ENCODE data around the gene LRRTM3. TPM values are rescaled to one million over a fixed set of nuclear protein-coding genes. Genes with fewer than 3 reads are reported as not detected.

LRRTM3 gene
- total RNA-seq = not detected

DNA sequence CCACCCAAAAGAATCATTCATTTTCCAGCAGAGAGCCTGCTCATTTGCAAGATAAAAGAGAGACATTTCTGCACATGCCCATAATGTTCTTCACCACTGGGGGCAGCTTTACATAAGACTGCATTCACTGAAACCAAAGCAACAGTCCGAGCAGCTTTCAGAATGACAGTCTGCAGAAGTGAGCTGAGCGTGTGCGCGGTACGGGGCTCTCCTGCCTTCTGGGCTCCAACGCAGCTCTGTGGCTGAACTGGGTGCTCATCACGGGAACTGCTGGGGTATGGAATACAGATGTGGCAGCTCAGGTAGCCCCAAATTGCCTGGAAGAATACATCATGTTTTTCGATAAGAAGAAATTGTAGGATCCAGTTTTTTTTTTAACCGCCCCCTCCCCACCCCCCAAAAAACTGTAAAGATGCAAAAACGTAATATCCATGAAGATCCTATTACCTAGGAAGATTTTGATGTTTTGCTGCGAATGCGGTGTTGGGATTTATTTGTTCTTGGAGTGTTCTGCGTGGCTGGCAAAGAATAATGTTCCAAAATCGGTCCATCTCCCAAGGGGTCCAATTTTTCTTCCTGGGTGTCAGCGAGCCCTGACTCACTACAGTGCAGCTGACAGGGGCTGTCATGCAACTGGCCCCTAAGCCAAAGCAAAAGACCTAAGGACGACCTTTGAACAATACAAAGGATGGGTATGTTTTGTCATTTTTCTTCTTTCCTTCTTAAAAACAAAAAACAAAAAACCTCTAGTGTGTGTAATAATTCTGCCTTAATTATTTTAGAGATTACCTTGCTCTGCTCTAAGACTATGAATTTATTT, at the start of gene LRRTM3:
TSS of gene LRRTM3 (plus strand) at position 141 of the 820 bp plus-strand sequence.
- intact Hi-C loops (cut with micrococcal nuclease) = no loop called here
- CTCF ChIA-PET = interaction anchor here (1.2 kb wide), 1 partner anchor 98 kb away, joined by 3 read pairs; no protein-coding TSS in a partner anchor
- peak; percentile 28 for DNase-seq

DNA sequence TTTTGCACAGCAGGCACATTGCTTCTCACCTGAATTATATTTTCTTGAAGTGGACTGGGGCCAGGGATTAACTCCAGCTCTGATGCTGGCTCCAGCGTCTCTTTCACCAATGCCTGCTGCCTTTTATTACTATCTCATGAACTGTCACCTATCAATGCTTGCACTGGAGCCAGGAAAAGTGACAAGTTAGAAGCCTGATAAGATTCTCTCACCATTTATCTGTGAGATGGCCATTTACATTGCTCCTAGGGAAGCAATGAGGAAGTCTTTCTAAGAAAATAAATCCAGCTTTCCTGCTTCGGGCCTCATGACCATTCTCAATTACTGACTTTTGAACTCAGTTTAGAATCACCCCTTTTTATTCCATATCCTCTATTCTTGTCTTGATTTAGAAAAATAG, 48.5 kb upstream of the LRRTM3 start:
- POLR2A ChIA-PET = interaction anchor here (0.6 kb wide), 1 partner anchor 70 kb away, joined by 3 read pairs; no protein-coding TSS in a partner anchor
- no peaks in the 10 kb centered on the region for H3K27me3 Mint-ChIP-seq
- no peak overlapping the region for H3K27ac Mint-ChIP-seq
- ATAC-seq (no peak), DNase-seq (no peak)
- H3K36me3 Mint-ChIP-seq (ENCODE audit: low read depth) = no peaks in the 10 kb centered on the region
- no peaks in the 10 kb centered on the region for H3K4me1 Mint-ChIP-seq (ENCODE audit: low read depth)
- intact Hi-C loops (cut with micrococcal nuclease) = no loop called here
- no peaks in the 10 kb centered on the region for H3K9me3 Mint-ChIP-seq
- CTCF ChIA-PET = no interaction called here
- no peak overlapping the region for H3K4me3 Mint-ChIP-seq
- TF ChIP-seq, protein P1, sequence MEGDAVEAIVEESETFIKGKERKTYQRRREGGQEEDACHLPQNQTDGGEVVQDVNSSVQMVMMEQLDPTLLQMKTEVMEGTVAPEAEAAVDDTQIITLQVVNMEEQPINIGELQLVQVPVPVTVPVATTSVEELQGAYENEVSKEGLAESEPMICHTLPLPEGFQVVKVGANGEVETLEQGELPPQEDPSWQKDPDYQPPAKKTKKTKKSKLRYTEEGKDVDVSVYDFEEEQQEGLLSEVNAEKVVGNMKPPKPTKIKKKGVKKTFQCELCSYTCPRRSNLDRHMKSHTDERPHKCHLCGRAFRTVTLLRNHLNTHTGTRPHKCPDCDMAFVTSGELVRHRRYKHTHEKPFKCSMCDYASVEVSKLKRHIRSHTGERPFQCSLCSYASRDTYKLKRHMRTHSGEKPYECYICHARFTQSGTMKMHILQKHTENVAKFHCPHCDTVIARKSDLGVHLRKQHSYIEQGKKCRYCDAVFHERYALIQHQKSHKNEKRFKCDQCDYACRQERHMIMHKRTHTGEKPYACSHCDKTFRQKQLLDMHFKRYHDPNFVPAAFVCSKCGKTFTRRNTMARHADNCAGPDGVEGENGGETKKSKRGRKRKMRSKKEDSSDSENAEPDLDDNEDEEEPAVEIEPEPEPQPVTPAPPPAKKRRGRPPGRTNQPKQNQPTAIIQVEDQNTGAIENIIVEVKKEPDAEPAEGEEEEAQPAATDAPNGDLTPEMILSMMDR (IDR thresholded peaks at IDR 0.05) = no peak

More for the DNA sequence above, at the start of gene LRRTM3:
- POLR2A ChIA-PET = no interaction called here
- Mint-ChIP-seq H3K27ac (no peak within 1 kb of the TSS), H3K4me3 (no peak within 1 kb of the TSS), H3K36me3 (ENCODE audit: low read depth) (no peaks in the 10 kb centered on the region), H3K9me3 (no peaks in the 10 kb centered on the region), H3K4me1 (ENCODE audit: low read depth) (no peaks in the 10 kb centered on the region), H3K27me3 (peaks cover 36% of the 10 kb centered on the region)
- ATAC-seq = peak; percentile 85
- TF ChIP-seq, protein P1 (IDR thresholded peaks at IDR 0.05) = no peak

DNA sequence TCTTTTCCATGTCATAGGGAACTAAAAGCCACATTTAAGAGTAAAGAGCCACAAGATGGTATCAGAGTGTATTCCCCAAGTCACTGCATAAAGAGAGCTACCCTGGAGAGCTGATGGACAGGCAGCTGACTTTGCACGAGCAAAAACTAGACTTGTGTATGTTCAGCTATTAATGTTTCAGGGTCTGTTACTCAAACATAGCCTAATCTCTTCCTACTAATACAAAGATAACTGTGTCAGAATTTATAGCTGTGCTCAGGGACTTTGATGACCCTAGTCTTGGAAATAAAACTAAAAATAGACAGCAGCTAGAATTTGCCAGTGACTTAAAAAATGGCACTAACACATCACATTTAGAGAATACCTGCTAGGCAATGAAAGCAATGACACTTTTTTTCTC, 45.5 kb upstream of the LRRTM3 start:
- ChIA-PET POLR2A (no interaction called here), CTCF (no interaction called here)
- TF ChIP-seq, protein P1 (IDR thresholded peaks at IDR 0.05) = no peak
- Mint-ChIP-seq H3K27ac (no peak overlapping the region), H3K9me3 (no peaks in the 10 kb centered on the region), H3K36me3 (ENCODE audit: low read depth) (no peaks in the 10 kb centered on the region), H3K4me3 (no peak overlapping the region), H3K4me1 (ENCODE audit: low read depth) (no peaks in the 10 kb centered on the region), H3K27me3 (no peaks in the 10 kb centered on the region)
- DNase-seq = no peak
- no peak for ATAC-seq
- intact Hi-C loops (cut with micrococcal nuclease) = no loop called here

DNA sequence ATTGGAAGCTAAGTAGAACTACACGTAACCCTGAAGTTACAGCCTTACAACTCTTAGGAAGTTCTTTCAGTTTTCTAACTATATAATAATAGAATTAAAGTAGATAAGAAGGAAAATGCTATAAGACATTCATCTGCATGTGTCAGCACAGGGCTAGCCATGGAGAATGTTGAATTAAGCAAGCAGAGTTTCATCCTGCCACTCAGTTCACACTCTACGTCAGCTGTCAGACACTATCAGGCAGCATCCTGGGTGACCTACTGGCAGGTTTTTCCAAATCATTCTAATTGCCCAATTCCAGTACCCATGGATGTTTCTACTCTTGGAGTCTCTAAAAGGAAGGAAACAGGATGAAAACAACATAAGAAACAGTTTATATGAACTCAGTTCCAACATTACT, 45.0 kb upstream of the LRRTM3 start:
- ATAC-seq = no peak
- POLR2A ChIA-PET = no interaction called here
- DNase-seq = no peak
- no peaks in the 10 kb centered on the region for H3K36me3 Mint-ChIP-seq (ENCODE audit: low read depth)
- TF ChIP-seq, protein P1 (IDR thresholded peaks at IDR 0.05) = no peak
- no peaks in the 10 kb centered on the region for H3K4me1 Mint-ChIP-seq (ENCODE audit: low read depth)
- CTCF ChIA-PET = no interaction called here
- H3K27ac Mint-ChIP-seq = no peak overlapping the region
- no peaks in the 10 kb centered on the region for H3K9me3 Mint-ChIP-seq
- no peak overlapping the region for H3K4me3 Mint-ChIP-seq
- intact Hi-C loops (cut with micrococcal nuclease) = no loop called here
- H3K27me3 Mint-ChIP-seq = no peaks in the 10 kb centered on the region

DNA sequence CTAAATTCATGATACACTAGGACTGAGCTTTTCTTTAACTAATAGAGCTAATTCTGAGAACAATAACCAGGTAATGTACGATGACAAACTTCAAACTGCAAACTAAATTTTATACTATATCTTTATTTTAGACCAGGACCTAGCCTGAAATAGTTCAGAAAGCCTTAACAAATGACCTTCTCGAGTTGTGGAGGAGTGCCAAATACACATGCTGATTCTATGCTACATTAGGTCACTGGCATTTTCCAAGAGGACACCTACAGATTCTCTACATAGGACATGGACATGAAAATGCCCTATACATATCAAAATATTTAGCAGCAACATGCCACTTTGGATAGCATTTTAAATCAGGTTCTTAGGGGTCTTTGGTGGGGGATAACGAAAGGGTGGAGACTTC, 44.0 kb upstream of the LRRTM3 start:
- H3K9me3 Mint-ChIP-seq = no peaks in the 10 kb centered on the region
- TF ChIP-seq, protein P1 (IDR thresholded peaks at IDR 0.05) = no peak
- intact Hi-C loops (cut with micrococcal nuclease) = no loop called here
- H3K27ac Mint-ChIP-seq = no peak overlapping the region
- DNase-seq (no peak), ATAC-seq (no peak)
- ChIA-PET POLR2A (no interaction called here), CTCF (no interaction called here)
- no peaks in the 10 kb centered on the region for H3K27me3 Mint-ChIP-seq
- no peak overlapping the region for H3K4me3 Mint-ChIP-seq
- H3K4me1 Mint-ChIP-seq (ENCODE audit: low read depth) = no peaks in the 10 kb centered on the region
- no peaks in the 10 kb centered on the region for H3K36me3 Mint-ChIP-seq (ENCODE audit: low read depth)

Measured in activated CD8-positive, alpha-beta T cell treated with anti-CD3 and anti-CD28 coated beads for 36 hours (primary cell).